K562 (cell line): ENCODE measurements around the gene SLAIN1.

Experiments
- MTF1 ChIP-seq: fragments of 250-450 bp; sonication (Bioruptor Pico); IDR thresholded peaks from 2 replicates; pipeline ENCODE4 v1.9.0; 2021; ENCODE audit warnings: moderate library complexity, mild to moderate bottlenecking, inconsistent platforms, borderline replicate concordance
- POLR2A ChIP-seq: fragments of 450-650 bp; conservative IDR thresholded peaks from 2 replicates; pipeline ENCODE4 v1.6.1; 2016
- RAD21 ChIP-seq, 2 experiments: fragments of 250-450 bp in 1 of 2; fragments of 450-650 bp in 1 of 2; sonication (Bioruptor Pico) in 1 of 2; formaldehyde crosslinking in 1 of 2; IDR thresholded peaks in 1 of 2; conservative IDR thresholded peaks in 1 of 2; 2 replicates each; pipeline versions ENCODE4 v1.4.0 to v1.8.0; 2020 to 2022; ENCODE audit warnings: mild to moderate bottlenecking in 2 of 2, moderate library complexity in 1 of 2
- ZNF384 ChIP-seq: IDR thresholded peaks from 2 replicates; pipeline ENCODE4 v1.6.1; 2012; ENCODE audit warnings: low read depth, low read length, improper control_type of control experiment

- TF ChIP-seq RAD21 (CRISPR knock-in tag; conservative IDR thresholded peaks at IDR 0.05 in 1 of 2, IDR thresholded peaks at IDR 0.05 in 1 of 2) (no peak), MTF1 (CRISPR knock-in tag) (no peak), POLR2A (no peak), ZNF384 (no peak)
Measured at GRCh38 chr13:77786695-77787287, 89.3 kb downstream of the SLAIN1 start.
